GM23248 (cell line): ENCODE measurements around the gene MRTFA.

Source experiments
- EZH2 ChIP-seq: fragments of 200-600 bp; sonication (generic); IDR thresholded peaks from 2 replicates; pipeline ENCODE4 v1.6.1; 2018; ENCODE audit warnings: antibody characterized with exemption, mild to moderate bottlenecking; ENCODE audit not compliant: insufficient read depth, poor library complexity, severe bottlenecking
- EZH2phosphoT487 ChIP-seq: fragments of 200-600 bp; sonication (generic); IDR thresholded peaks from 2 replicates; pipeline ENCODE4 v1.6.1; 2018; ENCODE audit warnings: antibody characterized with exemption, moderate library complexity, mild to moderate bottlenecking, low read depth; ENCODE audit not compliant: insufficient read depth

- TF ChIP-seq EZH2 (no peak), EZH2phosphoT487 (no peak)
Observed at GRCh38 chr22:40676644-40677043, 40.1 kb upstream of the MRTFA start.
